DND-41 (cell line): ENCODE measurements around the gene GOLGA7B.

ENCODE experiments used
- ATAC-seq: fragments of 200-7000 bp; cut with Tn5 transposase; 3 replicates; pipeline ENCODE4 v1.9.1; 2021; ENCODE audit warnings: low read depth; ENCODE audit not compliant: insufficient read depth
- DNase-seq: peaks from one replicate; pipeline ENCODE4 v3.0.0-alpha.2; 2020
- H2AFZ ChIP-seq: 2 replicates; pipeline ENCODE4 v1.6.0; 2012; ENCODE audit warnings: low read depth, low read length
- H3K27ac ChIP-seq: 2 replicates; pipeline ENCODE4 v1.5.1; 2012; ENCODE audit warnings: low read length, inconsistent platforms
- H3K27me3 ChIP-seq: fragments of 200-600 bp; sonication (generic); 2 replicates; pipeline ENCODE4 v1.6.0; 2012; ENCODE audit warnings: low read length, mild to moderate bottlenecking, inconsistent platforms; ENCODE audit not compliant: insufficient read depth, poor library complexity
- H3K36me3 ChIP-seq: 2 replicates; pipeline ENCODE4 v1.5.1; 2012; ENCODE audit warnings: low read length, inconsistent platforms; ENCODE audit not compliant: insufficient read depth
- H3K4me1 ChIP-seq: 2 replicates; pipeline ENCODE4 v1.5.1; 2012; ENCODE audit warnings: mild to moderate bottlenecking, low read length; ENCODE audit not compliant: insufficient read depth
- H3K4me2 ChIP-seq: 2 replicates; pipeline ENCODE4 v1.6.0; 2012; ENCODE audit warnings: mild to moderate bottlenecking, moderate library complexity, low read length, inconsistent platforms; ENCODE audit not compliant: insufficient read depth
- H3K4me3 ChIP-seq, 2 experiments: fragments of 200-600 bp in 1 of 2; shearing (Covaris generic) in 1 of 2; 2 replicates each; pipeline ENCODE4 v1.5.1; 2012 to 2016; ENCODE audit warnings: inconsistent platforms in 2 of 2, low read length in 2 of 2, mild to moderate bottlenecking in 2 of 2, low read depth in 1 of 2, moderate library complexity in 1 of 2
- H3K79me2 ChIP-seq: 2 replicates; pipeline ENCODE4 v1.6.0; 2012; ENCODE audit warnings: low read length, inconsistent platforms; ENCODE audit not compliant: insufficient read depth
- H3K9ac ChIP-seq: 2 replicates; pipeline ENCODE4 v1.6.0; 2012; ENCODE audit warnings: low read depth, mild to moderate bottlenecking, inconsistent platforms, low read length, moderate library complexity
- H3K9me3 ChIP-seq: 2 replicates; pipeline ENCODE4 v1.5.1; 2012; ENCODE audit warnings: low read length, moderate library complexity, mild to moderate bottlenecking, inconsistent platforms; ENCODE audit not compliant: insufficient read depth, severe bottlenecking
- H4K20me1 ChIP-seq: 2 replicates; pipeline ENCODE4 v1.6.0; 2012; ENCODE audit warnings: low read length; ENCODE audit not compliant: insufficient read depth
- CTCF ChIP-seq: IDR thresholded peaks from 2 replicates; pipeline ENCODE4 v1.5.1; 2012; ENCODE audit warnings: borderline replicate concordance, low read length, moderate library complexity, mild to moderate bottlenecking; ENCODE audit not compliant: poor library complexity, severe bottlenecking; ENCODE audit errors: extremely low read depth
- EZH2 ChIP-seq: IDR thresholded peaks from 3 replicates; pipeline ENCODE4 v1.6.1; 2012; ENCODE audit warnings: borderline replicate concordance, low read depth, mild to moderate bottlenecking, moderate library complexity, low read length, inconsistent platforms; ENCODE audit not compliant: severe bottlenecking

The GOLGA7B gene

GRCh38 chr10:97822261-97822687 lies 27.4 kb upstream of the GOLGA7B start:
- Histone ChIP-seq H3K9me3 (no peaks in the 10 kb centered on the region), H3K27me3 (peaks cover 15% of the 10 kb centered on the region), H3K4me2 (no peak overlapping the region), H3K36me3 (no peaks in the 10 kb centered on the region), H3K4me3 (no peak overlapping the region), H3K79me2 (no peaks in the 10 kb centered on the region), H3K27ac (no peak overlapping the region), H4K20me1 (peaks cover 3% of the 10 kb centered on the region; the same call in 1 of the 2 replicates), H3K9ac (no peak overlapping the region), H3K4me1 (no peaks in the 10 kb centered on the region), H2AFZ (no peak overlapping the region)
- no peak for DNase-seq
- TF ChIP-seq CTCF (no peak), EZH2 (no peak)
- ATAC-seq = no peak

- no peaks in the 10 kb centered on the region for H3K9me3 ChIP-seq
Measured at GRCh38 chr10:97823734-97824133, 25.9 kb upstream of the GOLGA7B start.

GRCh38 chr10:97825020-97825760 lies 24.5 kb upstream of the GOLGA7B start:
- peaks cover 2% of the 10 kb centered on the region for H3K27me3 ChIP-seq
- no peaks in the 10 kb centered on the region for H3K9me3 ChIP-seq
- no peaks in the 10 kb centered on the region for H3K36me3 ChIP-seq
- H4K20me1 ChIP-seq = no peaks in the 10 kb centered on the region
- H3K27ac ChIP-seq = no peak overlapping the region
- no peaks in the 10 kb centered on the region for H3K79me2 ChIP-seq
- TF ChIP-seq CTCF (no peak), EZH2 (no peak)
- H3K4me1 ChIP-seq = no peaks in the 10 kb centered on the region
- no peak for ATAC-seq
- H3K4me3 ChIP-seq = no peak overlapping the region
- DNase-seq = no peak
- no peak overlapping the region for H2AFZ ChIP-seq
- H3K4me2 ChIP-seq = no peak overlapping the region
- H3K9ac ChIP-seq = no peak overlapping the region

More at GRCh38 chr10:97823734-97824133, 25.9 kb upstream of the GOLGA7B start:
- ATAC-seq = no peak
- Histone ChIP-seq H3K36me3 (no peaks in the 10 kb centered on the region), H3K27me3 (peaks cover 2% of the 10 kb centered on the region), H4K20me1 (peaks cover 3% of the 10 kb centered on the region; the same call in 1 of the 2 replicates), H3K9ac (no peak overlapping the region), H3K4me3 (no peak overlapping the region), H3K4me1 (no peaks in the 10 kb centered on the region), H3K4me2 (no peak overlapping the region), H3K79me2 (no peaks in the 10 kb centered on the region), H3K27ac (no peak overlapping the region), H2AFZ (no peak overlapping the region)
- no peak for TF ChIP-seq EZH2
- TF ChIP-seq CTCF = no peak
- DNase-seq = no peak
